Hematopoietic multipotent progenitor cell treated with erythropoietin and hydrocortisone succinate and interleukin-3 and kit ligand, for 6 days (in vitro differentiated cells): ENCODE measurements around the gene SPDYE4.
"Not testable (repeated sequence)": the region's sequence is repeated elsewhere in the genome, so short reads cannot be mapped to it uniquely, and the experiment has no call there.

Source experiments
- DNase-seq: peaks from one replicate; pipeline ENCODE4 v3.0.0-alpha.2; 2015

SPDYE4 gene, protein sequence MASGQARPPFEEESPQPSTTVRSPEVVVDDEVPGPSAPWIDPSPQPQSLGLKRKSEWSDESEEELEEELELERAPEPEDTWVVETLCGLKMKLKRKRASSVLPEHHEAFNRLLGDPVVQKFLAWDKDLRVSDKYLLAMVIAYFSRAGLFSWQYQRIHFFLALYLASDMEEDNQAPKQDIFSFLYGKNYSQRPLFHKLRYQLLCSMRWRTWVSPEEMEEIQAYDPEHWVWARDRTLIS

DNA sequence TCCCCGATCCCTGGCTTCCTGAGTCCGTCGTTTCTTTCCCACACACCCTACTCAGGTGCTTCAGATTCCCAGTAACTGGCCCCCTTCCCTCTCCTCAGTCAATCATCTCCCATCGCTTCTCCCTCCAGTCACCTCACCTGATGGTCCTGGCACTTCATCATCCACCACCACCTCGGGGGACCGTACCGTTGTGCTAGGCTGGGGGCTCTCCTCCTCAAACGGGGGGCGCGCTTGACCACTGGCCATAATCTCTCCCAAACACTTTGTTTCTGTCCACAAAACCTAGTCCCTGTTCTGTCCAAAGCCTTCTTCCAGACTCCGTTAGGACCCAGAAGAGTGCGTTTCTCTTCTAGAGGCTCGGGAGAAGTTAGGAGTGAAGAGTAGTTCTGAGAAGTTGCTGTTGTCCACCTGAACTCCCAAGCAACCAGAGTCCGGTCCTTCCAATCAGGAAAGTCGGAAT lies at the start of gene SPDYE4:
Gene SPDYE4, minus strand, starts transcription at position 410 of the 460 bp plus-strand sequence. Its CDS starts 164 bp downstream, at position 246.
- DNase-seq = no peak

DNA sequence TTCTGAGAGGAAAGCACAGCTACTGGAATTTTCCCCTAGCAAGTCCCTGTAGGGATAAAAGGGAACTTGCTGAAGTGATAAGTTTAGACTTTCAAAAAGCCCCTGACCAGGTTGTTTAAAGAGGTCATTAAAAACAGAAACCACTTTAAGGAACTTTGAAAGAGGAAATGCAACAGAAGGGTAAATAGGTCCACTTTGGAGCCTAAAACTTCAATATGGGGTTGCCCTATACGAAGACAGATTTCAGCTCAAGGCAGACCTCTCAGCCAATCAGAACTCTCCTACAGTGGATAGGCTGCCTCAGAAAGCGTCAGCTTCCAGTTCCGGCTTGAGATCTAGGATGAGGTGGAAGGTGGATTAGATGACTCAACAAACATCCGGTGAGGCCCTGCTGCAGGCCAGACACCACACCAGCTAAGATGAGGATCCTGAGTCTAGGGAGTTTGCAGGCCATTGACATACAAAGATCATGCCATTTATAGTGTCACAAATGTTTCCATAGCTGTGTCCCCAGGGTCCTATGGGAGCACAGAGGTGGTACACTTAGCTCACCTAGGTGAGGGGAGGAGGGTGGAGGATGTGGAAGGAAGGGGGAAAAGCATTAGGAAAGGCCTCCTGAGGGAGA lies 48.7 kb upstream of the SPDYE4 start:
- no peak for DNase-seq

DNA sequence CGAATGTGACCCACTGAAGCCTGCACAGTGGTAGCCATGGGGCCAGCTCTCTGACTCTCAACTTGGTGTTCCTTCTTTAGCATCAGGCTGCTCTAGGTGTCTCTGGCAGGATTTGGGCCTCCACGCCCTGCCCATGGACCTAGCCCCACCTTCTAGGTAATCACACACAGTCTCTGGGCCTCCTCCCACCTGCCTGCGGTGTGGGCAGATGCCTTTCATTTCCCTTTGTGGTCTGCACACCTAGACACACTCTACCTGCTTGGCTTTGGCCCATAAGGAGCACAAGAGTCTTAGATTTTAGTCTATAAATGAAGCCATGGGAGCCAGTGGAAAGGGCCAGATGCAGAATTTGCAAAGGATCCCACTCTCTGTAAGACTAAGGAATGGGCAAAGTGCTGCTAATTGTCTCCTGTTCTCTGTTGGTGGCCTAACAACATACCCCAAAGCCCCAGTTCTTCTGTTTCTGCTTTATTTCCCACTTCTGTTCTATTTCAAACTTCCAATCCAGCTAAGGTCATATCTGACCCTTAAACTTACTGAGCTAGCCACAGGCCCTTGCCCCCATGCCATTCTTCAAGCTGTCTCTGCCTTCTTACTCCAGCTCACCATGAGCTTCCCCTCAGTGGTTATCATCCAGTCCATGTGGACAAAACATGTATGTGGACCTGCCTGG lies 48.0 kb upstream of the SPDYE4 start:
- no peak for DNase-seq

DNA sequence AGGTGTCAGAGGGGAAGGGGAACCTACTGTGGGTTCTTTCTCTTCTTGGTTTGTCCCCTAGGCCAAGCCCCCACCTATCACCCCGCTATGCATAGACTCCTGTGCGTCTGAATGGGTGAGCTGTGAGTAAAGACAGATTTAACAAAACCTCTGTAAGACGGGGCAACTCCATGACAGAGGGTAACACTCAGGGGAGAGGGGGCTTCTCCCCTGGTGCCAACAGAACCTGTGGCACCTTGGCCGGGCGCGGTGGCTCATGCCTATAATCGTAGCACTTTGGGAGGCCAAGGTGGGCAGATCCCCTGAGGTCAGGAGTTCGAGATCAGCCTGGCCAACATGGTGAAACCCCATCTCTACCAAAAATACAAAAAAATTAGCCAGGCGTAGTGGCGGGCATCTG lies 47.0 kb upstream of the SPDYE4 start:
- DNase-seq = not testable (repeated sequence)

DNA sequence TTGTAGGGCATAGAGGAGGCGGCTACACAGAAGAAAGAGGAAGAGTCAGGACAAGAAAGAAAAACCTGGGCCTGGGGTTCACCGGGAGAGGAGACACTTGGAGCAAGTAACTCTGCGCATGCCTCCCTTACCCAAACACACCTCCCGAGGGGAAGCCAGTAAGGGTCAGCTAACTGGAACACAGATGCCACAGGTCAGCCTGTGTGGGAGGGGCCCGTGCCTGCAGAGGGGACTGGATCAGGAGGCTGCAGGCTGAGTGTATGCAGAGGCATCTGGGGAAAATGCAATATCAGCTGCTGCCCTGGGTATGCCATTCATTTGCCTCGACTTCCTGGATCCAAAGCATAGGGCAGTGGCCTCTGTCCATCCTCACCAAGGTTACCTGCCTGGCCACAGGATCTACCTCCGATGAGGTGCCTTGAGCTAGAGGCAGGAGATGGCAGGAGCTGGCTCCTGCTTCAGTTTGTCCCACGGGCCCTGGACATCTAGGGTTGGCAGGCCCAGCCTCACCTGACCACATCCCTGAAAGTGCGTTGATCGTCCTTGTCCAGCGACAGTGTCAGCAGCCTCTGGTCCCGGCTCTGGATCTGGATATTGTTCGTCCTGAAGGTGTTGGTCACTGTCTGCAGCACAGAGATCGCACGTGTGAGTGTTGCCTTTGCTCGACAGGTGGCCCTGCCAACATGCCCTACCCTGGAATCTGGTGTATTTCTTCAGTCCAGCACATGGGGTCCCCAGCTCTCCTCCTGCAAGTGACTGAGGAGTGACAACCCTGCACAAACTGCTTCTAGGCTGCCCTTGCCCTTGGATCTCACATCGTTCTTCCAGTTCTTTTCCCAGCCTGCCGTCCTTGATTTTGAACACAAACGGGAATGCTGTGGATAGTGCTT lies 45.4 kb upstream of the SPDYE4 start:
- no peak for DNase-seq

DNA sequence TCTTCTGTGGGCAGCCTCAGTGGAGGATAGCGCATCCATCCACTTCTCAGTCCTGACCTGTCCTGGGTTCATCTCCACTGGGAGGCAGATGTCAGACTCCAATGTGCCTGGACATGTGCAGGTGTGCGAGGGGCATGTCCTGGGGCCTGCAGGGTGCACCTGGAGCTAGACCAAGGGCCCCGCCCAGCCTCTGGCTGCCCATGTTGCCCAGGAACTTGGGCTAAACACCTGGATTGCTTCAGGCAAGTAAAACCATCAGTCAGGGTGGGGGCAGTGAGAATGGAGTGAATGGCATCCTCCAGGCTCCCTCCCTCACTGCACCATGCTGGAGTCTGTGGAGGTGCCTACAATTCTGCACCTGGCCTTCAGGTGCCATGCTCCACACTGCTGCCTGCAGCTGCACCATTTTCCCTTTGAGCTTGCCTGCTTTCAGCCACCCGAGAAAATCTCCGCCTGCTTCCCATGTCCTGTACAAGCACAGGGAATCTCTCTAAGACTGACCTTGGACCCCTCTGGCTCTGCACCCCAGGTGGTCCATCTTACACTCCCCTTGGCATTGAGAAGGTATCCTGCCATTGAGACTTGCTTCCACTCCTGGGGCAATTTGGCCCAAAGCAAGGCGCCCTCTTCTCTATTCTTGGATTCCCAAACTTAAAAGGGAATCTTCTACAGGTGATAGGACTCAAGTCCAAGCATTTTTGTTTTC lies 42.9 kb upstream of the SPDYE4 start:
- no peak for DNase-seq

DNA sequence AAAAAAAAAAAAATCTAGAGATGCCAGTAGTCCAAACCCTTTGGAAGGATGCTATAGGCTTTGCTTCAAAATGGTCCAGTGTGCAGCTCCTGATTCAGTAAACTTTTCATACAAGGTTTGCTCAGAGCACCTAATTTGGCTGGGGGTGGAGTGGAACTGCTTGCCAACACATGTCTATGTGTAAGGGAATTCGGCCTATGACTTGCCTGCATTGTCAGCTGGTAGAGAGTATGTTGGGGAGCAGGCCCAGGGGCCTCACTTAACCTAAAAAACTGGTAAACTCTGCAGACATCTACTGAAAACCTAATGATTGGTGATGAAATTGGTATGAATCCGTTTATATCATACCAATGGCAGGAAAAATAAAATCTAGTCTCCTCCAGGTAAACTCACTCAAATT lies 42.3 kb upstream of the SPDYE4 start:
- no peak for DNase-seq

DNA sequence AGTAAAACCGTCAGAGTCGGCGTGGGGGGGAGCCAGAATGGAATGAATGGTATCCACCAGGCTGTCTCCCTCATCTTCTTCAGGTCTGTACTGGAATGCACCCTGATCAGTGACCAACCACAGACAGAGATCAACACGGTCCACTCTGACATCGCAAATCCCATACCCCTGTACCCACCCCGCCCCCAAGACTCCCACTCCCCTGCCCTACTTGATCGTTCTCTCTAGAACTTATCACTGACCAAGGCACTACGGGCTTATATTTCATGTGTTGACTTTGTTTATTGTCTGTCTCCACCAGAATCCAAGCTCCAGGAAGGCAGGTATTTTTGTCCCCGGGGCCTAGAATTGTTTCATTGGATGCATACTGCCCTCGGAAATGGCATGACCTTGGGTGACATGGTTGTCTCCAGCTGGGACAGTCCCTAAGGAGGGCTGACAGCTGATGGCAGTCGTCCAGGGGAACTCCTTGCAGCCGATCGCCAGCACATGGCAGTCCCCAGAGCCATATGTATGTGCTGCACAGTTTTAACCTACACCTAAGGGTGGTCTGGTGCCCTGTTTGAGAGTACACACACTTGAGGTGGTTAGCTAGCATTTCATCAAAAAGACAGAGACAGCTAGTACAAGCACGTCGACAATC lies 41.3 kb upstream of the SPDYE4 start:
- no peak for DNase-seq

DNA sequence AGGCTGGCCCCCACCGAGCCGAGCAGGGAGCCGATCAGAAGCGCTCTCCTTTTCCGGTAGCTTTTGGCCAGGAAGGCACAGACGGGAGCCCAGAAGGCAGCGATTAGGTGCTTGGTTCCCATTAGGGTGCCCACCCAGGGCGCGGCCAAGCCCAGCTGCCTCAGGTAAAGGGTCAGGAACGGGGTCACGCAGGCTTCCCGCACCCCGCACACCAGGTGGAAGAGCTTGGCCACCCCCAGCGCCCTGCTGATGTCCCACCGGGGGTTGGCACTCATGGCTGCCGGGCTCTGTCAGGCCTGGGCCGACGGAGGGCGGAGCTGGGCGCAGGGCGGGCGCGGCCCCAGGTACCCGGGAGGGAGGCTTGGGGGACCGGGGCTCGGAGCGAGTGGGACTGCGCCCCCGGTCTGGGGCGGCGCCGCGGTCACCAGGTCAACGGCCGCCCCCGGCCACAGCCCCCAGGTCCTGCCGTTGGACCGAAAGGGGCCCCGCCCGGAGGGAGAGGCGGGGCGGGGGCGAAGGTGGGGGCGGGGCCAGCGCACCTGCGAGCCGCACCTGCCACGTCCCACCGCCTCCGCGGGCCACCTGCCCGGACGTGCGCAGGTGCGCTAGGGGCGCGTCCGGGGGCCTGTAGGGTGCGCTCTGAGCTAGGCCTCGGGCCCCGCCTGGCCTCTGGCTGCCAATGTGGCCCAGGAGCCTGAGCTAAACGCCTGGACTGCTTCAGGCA lies 40.7 kb upstream of the SPDYE4 start, which contains the start of gene MFSD6L:
Gene MFSD6L, minus strand, starts transcription at position 520 of the 724 bp plus-strand sequence. Its CDS starts 245 bp downstream, at position 275.
- DNase-seq = no peak

DNA sequence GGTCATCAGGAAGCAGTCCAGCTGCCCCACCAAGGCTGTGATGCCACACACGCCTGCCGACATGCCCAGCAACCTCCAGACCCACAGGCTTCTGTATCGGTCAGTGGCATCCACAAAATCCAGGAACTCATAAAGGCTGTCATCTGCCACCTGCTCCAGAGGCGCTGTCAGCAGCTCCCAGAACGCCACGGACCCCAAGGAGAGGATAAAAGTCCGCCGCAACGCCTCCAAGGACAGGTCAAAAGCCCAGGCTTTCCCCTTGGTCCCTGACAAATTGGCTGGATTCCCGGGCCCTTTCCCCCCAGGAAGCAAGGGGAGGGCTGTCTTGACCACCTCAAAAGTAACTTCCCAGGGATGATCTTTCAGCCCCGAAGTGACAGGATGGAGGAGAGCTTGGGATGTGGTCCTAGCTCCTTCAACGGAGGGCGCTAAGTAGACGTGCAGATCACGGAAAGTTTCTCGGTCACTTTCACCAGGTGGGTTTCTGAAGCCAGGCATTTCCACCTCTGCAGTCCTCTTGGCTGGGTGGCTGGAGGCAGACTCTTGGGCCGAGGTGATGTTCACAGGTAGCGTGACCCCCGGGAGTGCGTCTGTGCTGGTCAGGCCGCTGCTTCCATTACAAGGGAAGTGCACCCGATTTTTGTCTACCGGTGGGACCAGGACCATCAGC lies 40.0 kb upstream of the SPDYE4 start:
- no peak for DNase-seq

DNA sequence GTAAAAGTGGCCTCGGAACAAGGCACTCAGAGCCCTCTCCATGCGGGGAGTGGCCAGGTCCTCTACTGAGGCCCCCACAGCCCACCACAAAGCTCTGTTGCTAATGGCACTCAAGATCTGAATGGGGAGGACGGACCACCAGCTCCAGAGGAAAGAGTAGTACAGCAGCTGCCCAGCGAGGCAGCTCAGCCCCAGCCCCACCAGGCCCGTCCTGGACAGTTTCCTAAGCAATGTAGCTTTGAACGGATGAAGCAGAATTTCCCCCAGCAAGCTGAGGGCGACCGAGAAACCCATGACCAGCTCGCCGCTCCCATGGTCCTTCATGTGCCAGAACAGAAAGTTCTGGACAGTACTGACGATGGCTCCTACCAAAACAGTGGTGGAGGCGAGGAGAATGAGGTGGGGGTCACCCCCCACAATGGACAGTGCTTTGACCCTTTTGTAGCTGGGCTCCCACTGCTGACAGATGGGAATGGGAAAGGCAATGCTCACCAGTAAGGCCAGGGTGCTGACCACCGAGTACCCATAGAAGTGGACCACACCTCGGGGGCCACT lies 39.4 kb upstream of the SPDYE4 start:
- DNase-seq = no peak

DNA sequence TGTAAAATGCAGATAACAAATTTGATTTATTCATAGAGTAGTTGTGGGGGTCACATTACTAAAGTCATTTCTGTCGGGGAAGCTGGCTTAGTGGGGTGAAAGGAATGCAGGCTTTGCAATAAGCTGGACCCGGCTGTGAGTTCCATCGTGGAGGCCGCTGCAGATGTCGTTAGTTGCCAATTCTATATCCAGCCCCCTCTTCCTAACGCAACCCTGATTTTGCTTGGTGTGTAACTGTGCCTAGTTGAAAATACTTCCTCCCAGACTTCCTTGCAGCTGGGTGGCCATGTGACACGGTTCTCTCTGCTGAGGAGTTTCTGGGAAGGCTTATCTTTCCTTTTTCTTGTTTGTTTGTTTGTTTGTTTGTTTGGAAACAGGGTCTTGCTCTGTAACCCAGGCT lies 36.3 kb upstream of the SPDYE4 start:
- no peak for DNase-seq

DNA sequence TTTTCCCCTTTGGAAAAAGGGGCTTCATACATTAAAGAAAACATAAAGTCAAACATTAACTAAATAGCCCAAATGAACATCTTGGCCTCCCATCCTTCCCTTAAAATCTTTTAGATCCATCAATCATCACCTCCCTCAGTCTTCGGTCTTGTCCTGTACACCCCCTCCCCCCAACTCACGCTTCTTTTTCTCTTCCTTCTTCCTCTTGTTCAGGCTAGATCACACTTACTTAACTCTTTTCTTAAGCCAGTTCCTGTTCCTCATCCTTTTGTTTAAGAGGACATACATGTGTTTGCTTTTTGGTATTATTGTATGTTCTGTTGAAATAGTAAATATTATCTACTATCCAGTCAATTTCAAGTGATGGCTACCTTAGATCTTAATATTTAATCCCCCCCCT lies 35.3 kb upstream of the SPDYE4 start:
- no peak for DNase-seq

DNA sequence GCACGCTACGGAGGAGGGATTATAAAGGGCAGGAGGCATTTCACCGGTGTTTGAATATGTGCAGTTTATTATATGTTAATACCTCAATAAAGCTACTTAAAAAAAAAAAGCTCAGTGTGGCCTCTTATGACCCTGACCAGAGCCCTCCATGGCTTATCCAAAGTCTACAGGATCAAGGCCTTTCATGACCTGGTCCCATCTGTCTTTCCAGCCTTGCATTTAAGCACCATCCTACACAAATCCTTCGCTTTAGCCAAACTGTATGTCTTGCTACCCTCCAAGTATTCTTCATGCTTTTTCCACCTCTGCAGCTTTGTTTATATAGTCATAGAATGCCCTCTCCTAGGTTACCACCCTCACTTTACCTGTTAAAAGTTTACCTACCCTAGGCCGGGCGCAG lies 34.3 kb upstream of the SPDYE4 start:
- no peak for DNase-seq

DNA sequence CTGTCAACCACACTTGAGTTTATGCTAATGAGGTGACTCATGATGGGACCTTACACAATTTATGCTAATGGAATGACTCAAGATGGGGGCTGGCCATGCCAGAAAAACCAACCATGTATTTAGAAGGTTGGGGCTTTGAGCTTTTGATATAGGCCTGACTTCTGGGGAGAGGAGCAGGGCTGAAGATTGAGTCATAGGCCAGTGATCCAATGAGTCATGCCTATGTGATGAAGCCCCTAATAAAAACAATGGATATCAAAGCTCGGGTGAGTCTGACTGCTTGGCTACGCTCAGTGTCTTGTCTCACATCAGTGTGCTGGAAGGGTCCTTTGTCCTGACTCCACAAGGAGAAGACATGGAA lies 33.5 kb upstream of the SPDYE4 start:
- no peak for DNase-seq

DNA sequence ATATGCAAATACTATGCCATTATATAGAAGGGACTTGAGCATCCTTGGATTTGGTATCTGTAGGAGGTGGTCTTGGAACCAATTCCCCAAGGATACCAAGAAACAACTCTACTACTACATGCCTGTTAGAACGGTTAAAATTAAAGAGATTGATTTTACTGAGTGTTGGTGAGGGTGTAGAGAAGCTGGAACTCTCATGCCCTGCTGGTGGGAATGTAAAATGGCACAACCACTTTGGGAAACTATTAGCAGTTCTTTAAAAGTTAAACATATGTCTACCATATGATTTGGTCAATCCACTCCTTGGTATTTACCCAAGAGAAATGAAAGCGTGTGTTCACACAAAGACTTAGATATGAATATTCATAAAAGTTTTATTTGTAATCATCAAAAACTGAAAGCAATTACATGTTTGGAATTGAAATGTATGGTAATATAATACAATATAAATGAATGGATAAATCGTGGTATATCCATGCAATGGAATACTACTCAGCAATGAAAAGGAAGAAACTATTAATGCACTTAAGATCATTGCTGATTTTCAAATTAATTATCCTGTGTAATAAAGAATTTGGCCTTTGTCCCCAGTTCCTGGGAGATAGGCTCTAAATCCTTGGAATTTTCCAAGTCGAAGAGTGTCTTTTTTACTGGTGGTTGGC lies 33.0 kb upstream of the SPDYE4 start:
- no peak for DNase-seq

DNA sequence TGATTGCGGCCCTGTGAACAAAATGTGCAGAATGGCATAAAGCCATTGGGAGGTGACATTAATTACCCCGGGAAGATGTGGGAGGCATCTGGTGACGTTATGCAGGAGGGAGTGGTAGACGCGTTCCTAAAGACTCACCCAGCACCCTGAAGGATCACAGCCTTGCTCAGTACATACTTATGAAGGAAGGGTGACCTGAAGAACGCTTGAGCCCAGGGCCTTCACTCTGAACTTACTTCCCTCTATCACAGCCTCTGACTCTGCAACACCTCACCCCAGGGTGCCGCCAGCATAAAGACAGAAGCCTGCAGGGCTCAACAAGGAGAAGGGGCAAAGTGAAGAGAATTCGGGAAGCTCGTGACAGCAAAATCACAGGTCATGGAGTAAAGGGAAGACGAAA lies 31.4 kb upstream of the SPDYE4 start:
- DNase-seq = no peak

DNA sequence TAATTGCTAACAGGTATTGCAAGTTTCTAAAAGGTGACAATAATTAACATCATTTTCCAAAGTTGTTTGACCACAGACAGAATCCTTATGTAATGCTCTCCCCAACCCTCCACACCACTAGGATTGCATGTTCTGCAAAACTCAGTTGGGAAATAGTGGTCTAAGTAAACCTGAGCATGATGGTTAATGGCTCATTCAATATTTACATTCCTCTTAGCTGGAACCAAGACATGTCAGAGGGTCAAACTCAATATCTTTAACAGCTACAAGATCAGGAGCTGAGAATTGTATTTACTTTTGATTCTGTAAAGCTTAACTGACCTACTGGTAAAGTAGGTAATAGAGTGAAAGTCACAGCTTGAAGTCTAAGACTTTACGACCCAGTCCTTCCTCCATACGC lies 30.7 kb upstream of the SPDYE4 start:
- DNase-seq = no peak

DNA sequence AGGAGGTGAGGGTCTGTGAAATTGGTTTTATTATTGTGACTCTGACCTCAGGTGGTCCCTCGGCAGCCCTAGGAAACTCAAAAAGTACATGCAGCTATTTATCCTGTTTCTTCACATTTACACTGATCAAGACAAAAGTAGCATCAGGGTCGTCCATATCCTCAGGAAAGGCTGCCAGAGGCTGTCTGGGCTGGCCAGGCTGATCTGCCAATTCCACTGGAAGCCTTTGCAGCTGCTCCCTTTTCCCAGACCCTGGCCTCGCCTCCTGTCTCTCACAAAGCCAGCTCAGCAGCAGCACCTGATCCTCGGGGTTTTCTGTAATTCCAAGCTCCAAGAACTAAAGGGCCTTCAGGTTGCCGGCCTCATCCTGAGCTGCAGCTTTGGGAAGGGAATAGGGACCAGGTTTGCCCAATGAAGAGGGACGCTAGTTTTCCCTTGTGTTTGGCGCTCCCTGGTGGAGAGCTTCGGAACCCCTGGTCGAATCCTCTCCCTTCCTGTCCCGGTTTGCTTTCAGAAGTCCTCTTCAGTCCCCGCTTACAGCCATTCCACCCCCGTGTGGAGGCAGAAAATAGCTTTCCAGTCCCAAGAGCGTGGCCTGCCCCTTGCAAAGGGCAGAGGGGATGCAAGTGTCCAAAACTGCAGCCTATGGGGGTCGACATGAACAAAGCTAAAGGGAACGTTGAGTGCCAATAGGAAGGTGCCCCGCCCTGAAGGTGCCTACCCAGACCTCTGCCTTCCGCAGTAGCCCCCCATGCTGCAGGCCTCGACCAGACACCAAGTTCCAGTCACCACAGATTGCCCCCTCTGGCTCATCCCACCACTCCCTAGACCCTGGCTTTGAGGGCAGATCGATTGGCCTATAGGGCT lies 27.4 kb upstream of the SPDYE4 start:
- peak; percentile 81 for DNase-seq
